A549 treated with CORT108297 at 1 μM for 4 hours (cell line): ENCODE results near the gene ARL14EP. TPM values are rescaled to one million over a fixed set of nuclear protein-coding genes. Genes with fewer than 3 reads are reported as not detected.

Source experiments
- total RNA-seq: library from RNA; stranded (reverse); fragments of 200-300 nt; extraction: Qiagen RNA extraction; gene quantifications from 5 replicates; pipeline ENCODE4 v1.2.3, GENCODE V29; 2022

The ARL14EP gene
- total RNA-seq = 13.8 to 15.3 TPM (median 14.4 TPM) in 5 replicates

DNA sequence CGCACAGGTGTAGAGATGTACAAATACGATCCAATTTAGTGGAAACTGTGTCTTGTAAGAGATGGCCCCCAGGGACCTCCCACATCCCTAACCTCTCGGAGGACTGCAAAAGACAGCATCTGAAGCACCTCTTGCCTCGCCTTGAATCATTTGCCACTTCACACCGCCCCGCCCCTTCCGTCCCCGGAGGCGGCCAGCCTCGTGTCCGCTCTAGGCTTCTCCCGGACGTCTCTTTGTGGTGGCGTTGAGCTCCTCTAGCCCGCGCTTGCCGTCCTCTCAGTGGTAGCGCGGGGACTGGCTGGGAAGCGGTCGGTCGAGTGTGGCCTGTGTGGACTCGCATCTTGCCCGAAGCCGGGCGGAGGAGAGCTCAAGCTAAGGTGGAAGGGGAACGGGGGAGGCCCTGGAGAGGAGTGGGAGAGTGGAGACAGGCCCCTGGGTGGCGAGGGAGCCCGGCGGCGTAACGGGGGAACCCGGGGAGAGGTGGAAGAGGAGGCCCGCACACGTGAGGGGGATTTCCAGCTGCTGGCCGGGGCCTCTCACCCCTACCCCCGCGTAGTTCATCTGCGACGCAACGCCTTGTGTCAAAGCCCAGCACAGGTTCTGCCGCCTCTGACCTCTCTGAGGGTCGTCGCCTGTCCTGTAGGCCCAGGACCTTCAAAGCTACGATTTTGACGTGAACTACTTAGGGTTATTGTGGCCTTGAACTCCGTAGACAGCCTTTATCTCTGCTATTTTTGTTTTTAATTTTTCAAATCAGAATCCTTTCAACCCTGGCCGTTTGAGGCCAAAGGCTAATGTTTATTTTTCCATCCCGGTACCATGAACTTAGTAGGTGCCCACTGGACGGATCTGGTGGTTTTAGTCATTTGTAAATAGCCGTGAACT is at the start of gene ARL14EP:
ARL14EP (plus strand) TSS at position 279 of the 885 bp plus-strand sequence. CDS start 7,845 bp downstream, outside the sequence.

Other genes starting within 250 kb of the ARL14EP start
- gene FSHB, start 92.1 kb upstream of the ARL14EP start, total RNA-seq = not detected in 5 replicates